ENCODE data around the gene SESN3.

DNA sequence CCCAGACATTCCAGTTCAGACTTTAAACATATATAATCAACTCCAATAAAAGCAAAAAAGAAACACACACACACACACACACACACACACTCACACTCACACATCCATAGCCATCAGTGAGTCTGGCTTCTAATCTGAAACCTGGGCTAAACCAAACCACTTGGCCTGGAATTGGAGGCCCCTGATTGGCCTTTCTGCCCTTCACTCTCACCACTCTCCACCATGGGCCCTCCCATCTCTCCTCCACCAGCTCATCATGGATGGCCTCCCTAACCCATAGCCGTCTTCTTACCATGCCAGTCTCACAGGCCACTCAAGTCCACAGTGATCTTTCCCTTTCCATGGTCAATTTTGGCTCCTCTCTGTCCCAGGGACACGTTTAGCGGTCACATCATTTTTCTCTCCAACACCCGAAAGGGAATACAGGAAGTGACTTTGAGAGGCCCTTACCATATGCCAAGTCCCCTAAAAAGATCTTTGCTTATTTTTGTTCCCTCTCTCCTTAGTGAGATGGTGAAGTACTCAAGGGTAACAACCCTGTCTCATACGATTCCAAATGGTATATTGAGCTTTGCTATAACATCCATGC, 74.8 kb downstream of the SESN3 start:
- TF ChIP-seq EZH2 (IDR thresholded peaks at IDR 0.05; ENCODE audit: borderline replicate concordance, insufficient read depth, low read length, poor library complexity, severe bottlenecking), result no peak
- TF ChIP-seq, protein P1, sequence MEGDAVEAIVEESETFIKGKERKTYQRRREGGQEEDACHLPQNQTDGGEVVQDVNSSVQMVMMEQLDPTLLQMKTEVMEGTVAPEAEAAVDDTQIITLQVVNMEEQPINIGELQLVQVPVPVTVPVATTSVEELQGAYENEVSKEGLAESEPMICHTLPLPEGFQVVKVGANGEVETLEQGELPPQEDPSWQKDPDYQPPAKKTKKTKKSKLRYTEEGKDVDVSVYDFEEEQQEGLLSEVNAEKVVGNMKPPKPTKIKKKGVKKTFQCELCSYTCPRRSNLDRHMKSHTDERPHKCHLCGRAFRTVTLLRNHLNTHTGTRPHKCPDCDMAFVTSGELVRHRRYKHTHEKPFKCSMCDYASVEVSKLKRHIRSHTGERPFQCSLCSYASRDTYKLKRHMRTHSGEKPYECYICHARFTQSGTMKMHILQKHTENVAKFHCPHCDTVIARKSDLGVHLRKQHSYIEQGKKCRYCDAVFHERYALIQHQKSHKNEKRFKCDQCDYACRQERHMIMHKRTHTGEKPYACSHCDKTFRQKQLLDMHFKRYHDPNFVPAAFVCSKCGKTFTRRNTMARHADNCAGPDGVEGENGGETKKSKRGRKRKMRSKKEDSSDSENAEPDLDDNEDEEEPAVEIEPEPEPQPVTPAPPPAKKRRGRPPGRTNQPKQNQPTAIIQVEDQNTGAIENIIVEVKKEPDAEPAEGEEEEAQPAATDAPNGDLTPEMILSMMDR (IDR thresholded peaks at IDR 0.05; ENCODE audit: poor library complexity, severe bottlenecking), result no peak
